ENCODE measurements around the gene SETD2.

SETD2 gene

GRCh38 chr3:47159820-47160219 lies 4.1 kb downstream of the SETD2 start:
- TF ChIP-seq CTCF (IDR thresholded peaks at IDR 0.05; ENCODE audit: borderline replicate concordance, extremely low read depth, low read length, poor library complexity, severe bottlenecking) (no peak), EZH2 (IDR thresholded peaks at IDR 0.05; ENCODE audit: borderline replicate concordance, low read depth, low read length, severe bottlenecking) (no peak)
- no peak overlapping the region for H3K9ac ChIP-seq (ENCODE audit: low read depth, low read length)
- no peak overlapping the region for H2AFZ ChIP-seq (ENCODE audit: low read depth, low read length)
- ATAC-seq (ENCODE audit: insufficient read depth, low read depth): no peak
- no peaks in the 10 kb centered on the region for H3K9me3 ChIP-seq (ENCODE audit: insufficient read depth, low read length, severe bottlenecking)
- 0 out of 2 replicates have a peak overlapping the region, but pooled peaks have one; percentile 27 for H3K4me2 ChIP-seq (ENCODE audit: insufficient read depth, low read length)
- H3K4me1 ChIP-seq (ENCODE audit: insufficient read depth, low read length): peaks cover 33% of the 10 kb centered on the region
- DNase-seq: no peak
- H3K4me3 ChIP-seq (ENCODE audit: low read depth in 1 of 2, low read length in 2 of 2): no peak overlapping the region
- H4K20me1 ChIP-seq (ENCODE audit: insufficient read depth, low read length): peaks cover 75% of the 10 kb centered on the region
- peaks cover 6% of the 10 kb centered on the region; the same call in 1 of the 2 replicates for H3K36me3 ChIP-seq (ENCODE audit: insufficient read depth, low read length)
- no peaks in the 10 kb centered on the region for H3K27me3 ChIP-seq (ENCODE audit: insufficient read depth, low read length, poor library complexity)
- H3K79me2 ChIP-seq (ENCODE audit: insufficient read depth, low read length): peaks cover 99% of the 10 kb centered on the region
- no peak overlapping the region for H3K27ac ChIP-seq (ENCODE audit: low read length)

DNA sequence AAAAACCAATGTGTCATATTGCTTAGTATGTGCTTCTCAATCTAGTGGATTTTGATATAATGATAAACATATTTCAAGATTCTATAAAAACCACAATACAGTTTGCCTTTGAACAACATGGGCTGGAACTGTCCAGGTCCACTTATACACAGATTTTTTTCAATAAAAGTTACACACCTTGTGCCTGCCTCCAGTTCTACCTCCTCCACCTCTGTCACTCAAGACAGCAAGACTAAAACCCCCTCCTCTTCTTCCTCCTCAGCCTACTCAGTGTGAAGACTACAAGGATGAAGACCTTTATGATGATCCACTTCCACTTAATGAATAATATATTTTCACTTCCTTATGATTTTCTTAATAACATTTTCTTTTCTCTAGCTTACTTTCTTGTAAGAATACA lies 5.7 kb downstream of the SETD2 start:
- H3K27me3 ChIP-seq (ENCODE audit: insufficient read depth, low read length, poor library complexity): no peaks in the 10 kb centered on the region
- TF ChIP-seq CTCF (IDR thresholded peaks at IDR 0.05; ENCODE audit: borderline replicate concordance, extremely low read depth, low read length, poor library complexity, severe bottlenecking) (no peak), EZH2 (IDR thresholded peaks at IDR 0.05; ENCODE audit: borderline replicate concordance, low read depth, low read length, severe bottlenecking) (no peak)
- no peak overlapping the region for H3K4me3 ChIP-seq (ENCODE audit: low read depth in 1 of 2, low read length in 2 of 2)
- no peak for DNase-seq
- peak overlapping the region; percentile 27; the same call in 1 of the 2 replicates for H3K4me2 ChIP-seq (ENCODE audit: insufficient read depth, low read length)
- no peak overlapping the region for H3K27ac ChIP-seq (ENCODE audit: low read length)
- H3K4me1 ChIP-seq (ENCODE audit: insufficient read depth, low read length): peaks cover 35% of the 10 kb centered on the region
- H3K36me3 ChIP-seq (ENCODE audit: insufficient read depth, low read length): peaks cover 6% of the 10 kb centered on the region; the same call in 1 of the 2 replicates
- ATAC-seq (ENCODE audit: insufficient read depth, low read depth): no peak
- H3K9ac ChIP-seq (ENCODE audit: low read depth, low read length): no peak overlapping the region
- no peak overlapping the region for H2AFZ ChIP-seq (ENCODE audit: low read depth, low read length)
- peaks cover 99% of the 10 kb centered on the region for H3K79me2 ChIP-seq (ENCODE audit: insufficient read depth, low read length)
- peaks cover 87% of the 10 kb centered on the region for H4K20me1 ChIP-seq (ENCODE audit: insufficient read depth, low read length)
- H3K9me3 ChIP-seq (ENCODE audit: insufficient read depth, low read length, severe bottlenecking): no peaks in the 10 kb centered on the region

- H3K36me3 ChIP-seq (ENCODE audit: insufficient read depth, low read length): no peaks in the 10 kb centered on the region
Measured at GRCh38 chr3:47156396-47156795, 7.5 kb downstream of the SETD2 start.

More at GRCh38 chr3:47156396-47156795, 7.5 kb downstream of the SETD2 start:
- H3K4me3 ChIP-seq (ENCODE audit: low read depth in 1 of 2, low read length in 2 of 2): no peak overlapping the region
- peaks cover 87% of the 10 kb centered on the region for H4K20me1 ChIP-seq (ENCODE audit: insufficient read depth, low read length)
- TF ChIP-seq CTCF (IDR thresholded peaks at IDR 0.05; ENCODE audit: borderline replicate concordance, extremely low read depth, low read length, poor library complexity, severe bottlenecking) (no peak), EZH2 (IDR thresholded peaks at IDR 0.05; ENCODE audit: borderline replicate concordance, low read depth, low read length, severe bottlenecking) (no peak)
- H3K9me3 ChIP-seq (ENCODE audit: insufficient read depth, low read length, severe bottlenecking): no peaks in the 10 kb centered on the region
- ATAC-seq (ENCODE audit: insufficient read depth, low read depth) (no peak), DNase-seq (no peak)
- H3K9ac ChIP-seq (ENCODE audit: low read depth, low read length): no peak overlapping the region
- peaks cover 99% of the 10 kb centered on the region for H3K79me2 ChIP-seq (ENCODE audit: insufficient read depth, low read length)
- peaks cover 29% of the 10 kb centered on the region for H3K4me1 ChIP-seq (ENCODE audit: insufficient read depth, low read length)
- no peak overlapping the region for H2AFZ ChIP-seq (ENCODE audit: low read depth, low read length)
- no peak overlapping the region for H3K4me2 ChIP-seq (ENCODE audit: insufficient read depth, low read length)
- no peaks in the 10 kb centered on the region for H3K27me3 ChIP-seq (ENCODE audit: insufficient read depth, low read length, poor library complexity)
- H3K27ac ChIP-seq (ENCODE audit: low read length): no peak overlapping the region

All from DND-41 (cell line).